IMR-90 (cell line): ENCODE measurements around the gene GNB1L. TPM values are rescaled to one million over a fixed set of nuclear protein-coding genes. Genes with fewer than 3 reads are reported as not detected.

ENCODE experiments used
- ATAC-seq: fragments of 200-7000 bp; cut with Tn5 transposase; 2 replicates; pipeline ENCODE4 v1.9.1; 2020; ENCODE audit warnings: low read depth, mild to moderate bottlenecking, moderate library complexity
- BruUV-seq: library from RNA; stranded (reverse); fragments of 400-500 nt; replicated peaks from 2 replicates; lab custom pipeline; 2021; lab: Mats Ljungman, UMichigan
- CTCF ChIA-PET: fragments of 300-600 bp; formaldehyde crosslinking; extraction: SDS; loops from one replicate; lab custom pipeline; 2021; ENCODE audit warnings: antibody characterized with exemption; lab: Yijun Ruan, JAX
- POLR2A ChIA-PET: fragments of 300-600 bp; sonication (Branson Sonifier 250); formaldehyde crosslinking; loops from one replicate; lab custom pipeline; 2022; ENCODE audit warnings: antibody characterized with exemption; ENCODE audit not compliant: unreplicated experiment; lab: Charles Lee
- DNase-seq: peaks from one replicate; pipeline ENCODE4 v3.0.0; 2013
- H2AFZ ChIP-seq: replicated peaks from 2 replicates; pipeline ENCODE3; 2013; ENCODE audit warnings: low read length, mild to moderate bottlenecking; ENCODE audit not compliant: poor library complexity
- H2AK5ac ChIP-seq: 2 replicates; pipeline ENCODE4 v1.6.1; 2013; ENCODE audit warnings: low read depth, low read length, inconsistent platforms
- H2AK9ac ChIP-seq: replicated peaks from 2 replicates; pipeline ENCODE3; 2013; ENCODE audit warnings: mild to moderate bottlenecking, low read depth, low read length, moderate library complexity; ENCODE audit not compliant: poor library complexity
- H2BK120ac ChIP-seq: 2 replicates; pipeline ENCODE4 v1.6.1; 2013; ENCODE audit warnings: low read depth, low read length, inconsistent platforms
- H2BK15ac ChIP-seq: 3 replicates; pipeline ENCODE4 v1.6.1; 2013; ENCODE audit warnings: low read depth, low read length, inconsistent platforms
- H2BK20ac ChIP-seq: 2 replicates; pipeline ENCODE4 v1.6.1; 2013; ENCODE audit warnings: low read depth, mild to moderate bottlenecking, inconsistent platforms, low read length, moderate library complexity
- H2BK5ac ChIP-seq: 2 replicates; pipeline ENCODE4 v1.6.1; 2013; ENCODE audit warnings: mild to moderate bottlenecking, low read depth, low read length, inconsistent platforms; ENCODE audit not compliant: poor library complexity, severe bottlenecking
- H3K14ac ChIP-seq: replicated peaks from 2 replicates; pipeline ENCODE4 v1.6.1; 2013; ENCODE audit warnings: low read depth, low read length, inconsistent platforms
- H3K18ac ChIP-seq: 2 replicates; pipeline ENCODE4 v1.6.1; 2013; ENCODE audit warnings: low read depth, low read length, control low read depth
- H3K23ac ChIP-seq: 2 replicates; pipeline ENCODE4 v1.6.1; 2013; ENCODE audit warnings: low read depth, low read length, inconsistent platforms
- H3K27ac ChIP-seq: 2 replicates; pipeline ENCODE4 v1.5.1; 2013; ENCODE audit warnings: mild to moderate bottlenecking, control low read depth, low read length; ENCODE audit not compliant: insufficient read depth
- H3K27me3 ChIP-seq: 2 replicates; pipeline ENCODE4 v1.6.1; 2013; ENCODE audit warnings: low read length; ENCODE audit not compliant: control insufficient read depth, insufficient read depth
- H3K36me3 ChIP-seq: 2 replicates; pipeline ENCODE4 v1.6.1; 2013; ENCODE audit warnings: low read length, mixed read lengths; ENCODE audit not compliant: control insufficient read depth, insufficient read depth
- H3K4ac ChIP-seq: 2 replicates; pipeline ENCODE4 v1.6.1; 2013; ENCODE audit warnings: low read depth, low read length, inconsistent platforms
- H3K4me1 ChIP-seq: 2 replicates; pipeline ENCODE4 v1.6.1; 2013; ENCODE audit warnings: low read length, mixed read lengths; ENCODE audit not compliant: control insufficient read depth, insufficient read depth
- H3K4me2 ChIP-seq: 2 replicates; pipeline ENCODE4 v1.6.1; 2013; ENCODE audit warnings: low read depth, mild to moderate bottlenecking, control low read depth, low read length, moderate library complexity
- H3K4me3 ChIP-seq: 2 replicates; pipeline ENCODE4 v1.5.1; 2013; ENCODE audit warnings: low read depth, mild to moderate bottlenecking, control low read depth, low read length, moderate library complexity; ENCODE audit not compliant: insufficient read depth
- H3K56ac ChIP-seq: 2 replicates; pipeline ENCODE4 v1.6.1; 2013; ENCODE audit warnings: low read length, inconsistent platforms; ENCODE audit not compliant: insufficient read depth; ENCODE audit errors: extremely low read depth
- H3K79me1 ChIP-seq, 2 experiments: 2 replicates each; pipeline ENCODE4 v1.6.1; 2013; ENCODE audit warnings: low read length in 2 of 2, inconsistent platforms in 1 of 2, low read depth in 1 of 2
- H3K9ac ChIP-seq: 2 replicates; pipeline ENCODE4 v1.6.1; 2013; ENCODE audit warnings: low read depth, low read length, control low read depth
- H3K9me1 ChIP-seq: 2 replicates; pipeline ENCODE4 v1.6.1; 2013; ENCODE audit warnings: low read length, inconsistent platforms; ENCODE audit not compliant: insufficient read depth
- H3K9me3 ChIP-seq: 2 replicates; pipeline ENCODE4 v1.6.1; 2013; ENCODE audit warnings: low read length; ENCODE audit not compliant: control insufficient read depth, insufficient read depth
- H4K20me1 ChIP-seq: 2 replicates; pipeline ENCODE4 v1.6.1; 2013; ENCODE audit warnings: low read length, inconsistent platforms; ENCODE audit not compliant: insufficient read depth
- H4K5ac ChIP-seq: 2 replicates; pipeline ENCODE4 v1.6.1; 2013; ENCODE audit warnings: mild to moderate bottlenecking, low read depth, low read length, control low read depth
- H4K8ac ChIP-seq, 2 experiments: 2 replicates each; pipeline ENCODE4 v1.6.1; 2013; ENCODE audit warnings: low read depth in 2 of 2, low read length in 2 of 2, control low read depth in 1 of 2, inconsistent platforms in 1 of 2
- H4K91ac ChIP-seq: 2 replicates; pipeline ENCODE4 v1.6.1; 2013; ENCODE audit warnings: low read depth, low read length, inconsistent platforms; ENCODE audit not compliant: insufficient read depth
- ELK1 ChIP-seq: fragments of 150-350 bp; IDR thresholded peaks from 2 replicates; pipeline ENCODE4 v1.6.1; 2016; ENCODE audit warnings: low read depth, mild to moderate bottlenecking, low read length, moderate library complexity, borderline replicate concordance
- RAD21 ChIP-seq: IDR thresholded peaks from 2 replicates; pipeline ENCODE4 v1.6.1; 2012; ENCODE audit warnings: low read length, improper control_type of control experiment
- SMC3 ChIP-seq: fragments of 150-350 bp; IDR thresholded peaks from 2 replicates; pipeline ENCODE4 v1.6.1; 2016; ENCODE audit warnings: low read depth, mild to moderate bottlenecking, antibody characterized with exemption, low read length, moderate library complexity
- WGBS, 2 experiments: methylation state at CpG; one replicate each; pipeline versions ENCODE4 v1.1.5 to v1.1.7; 2013; ENCODE audit warnings: missing lambda C conversion rate in 2 of 2; ENCODE audit not compliant: insufficient read length in 1 of 2; ENCODE audit errors: extremely low coverage in 2 of 2; 5-methylcytosine and 5-hydroxymethylcytosine counted together
- dilution Hi-C: fragments of 300-500 bp; cut with HindIII; formaldehyde crosslinking; loops from one replicate; pipeline ENCODE4 v1.14.3; 2018; ENCODE audit warnings: low sequenced_read_pairs; ENCODE audit not compliant: unreplicated experiment
- in situ Hi-C: fragments of 300-500 bp; cut with MboI; formaldehyde crosslinking; loops from 3 replicates; pipeline ENCODE4 v1.14.3; 2019; ENCODE audit warnings: low sequenced_read_pairs, inconsistent platforms, mixed read lengths
- intact Hi-C: fragments of 100-400 bp; cut with micrococcal nuclease; formaldehyde crosslinking; loops from 2 replicates; pipeline ENCODE4 v1.10.0; 2022
- polyA plus RNA-seq, 3 experiments: library from polyadenylated mRNA; depleted of rRNA; stranded (reverse); fragments of >200 nt; gene quantifications; 2 replicates each; pipeline ENCODE4 v1.2.3, GENCODE V29; 2012; ENCODE audit warnings: low replicate concordance in 1 of 3
- total RNA-seq: library from RNA; depleted of rRNA; stranded (reverse); fragments of >200 nt; gene quantifications from 2 replicates; pipeline ENCODE4 v1.2.3, GENCODE V29; 2012
- TF ChIP-seq, protein P1 (sequence below): conservative IDR thresholded peaks from 2 replicates; pipeline ENCODE4 v1.5.1; 2012; ENCODE audit warnings: mild to moderate bottlenecking, low read depth, low read length, improper control_type of control experiment

The GNB1L gene
- total and polyA plus RNA-seq, 2 of the 4 experiments (the other 2 are of a cell fraction), result 2.5 to 4.4 TPM

DNA sequence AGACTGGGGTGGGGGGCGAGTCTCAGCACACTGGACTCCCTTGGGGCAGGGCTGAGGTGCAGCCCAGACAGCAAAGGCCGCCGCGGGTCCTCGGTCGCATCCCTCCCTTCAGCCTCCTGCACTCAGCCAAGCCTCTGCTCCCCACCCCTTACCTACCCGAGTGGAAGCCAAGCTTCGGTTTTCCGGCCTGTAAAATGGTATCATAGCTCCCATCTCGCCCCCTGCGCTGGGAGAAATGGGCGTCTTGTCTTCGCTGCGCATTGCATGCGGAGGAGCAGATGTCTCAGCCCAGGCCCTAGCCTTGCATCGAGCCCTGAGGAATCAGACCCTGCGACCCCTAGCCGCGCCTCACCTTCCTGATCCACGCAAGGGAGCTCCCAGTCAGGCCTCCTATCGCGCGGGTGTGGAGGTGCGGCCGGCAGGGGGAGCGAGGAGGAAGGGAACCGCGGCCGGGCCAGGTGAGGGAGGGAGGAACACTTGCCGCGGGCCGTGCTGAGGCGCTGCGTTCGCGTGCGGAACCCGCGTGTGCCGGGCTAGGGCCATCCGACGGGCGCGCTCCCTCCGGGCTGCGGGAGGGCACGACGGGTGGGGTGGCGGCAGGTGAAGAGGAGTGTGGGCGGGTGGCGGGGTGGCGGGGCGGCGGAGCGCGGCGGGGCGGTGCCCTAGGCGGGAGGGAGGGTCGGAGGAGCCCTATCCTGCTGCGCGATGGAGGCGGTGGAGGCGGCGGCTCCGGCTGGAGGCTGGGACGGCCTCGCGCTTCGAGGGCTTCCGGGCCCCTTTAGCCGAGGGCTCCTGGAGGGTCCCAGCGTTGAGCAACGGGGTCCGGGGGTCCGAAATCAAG is 98.2 kb downstream of the GNB1L start:
- peaks cover 89% of the 10 kb centered on the region for H3K27me3 ChIP-seq
- H2BK15ac ChIP-seq, result no peak overlapping the region
- no peak overlapping the region for H3K14ac ChIP-seq
- H2AK5ac ChIP-seq, result no peak overlapping the region
- intact Hi-C loops, result no loop called here
- no peak overlapping the region for H3K18ac ChIP-seq
- no peak overlapping the region for H3K4me2 ChIP-seq
- no peaks in the 10 kb centered on the region for H3K79me1 ChIP-seq
- no peak overlapping the region for H3K23ac ChIP-seq
- dilution Hi-C loops, result no loop called here
- in situ Hi-C loops, result no loop called here
- H3K56ac ChIP-seq, result no peak overlapping the region
- H3K4me3 ChIP-seq, result no peak overlapping the region
- H3K4ac ChIP-seq, result no peak overlapping the region
- H3K27ac ChIP-seq, result no peak overlapping the region
- DNase-seq (no peak), ATAC-seq (no peak)
- peak overlapping the region; percentile 49 for H2AFZ ChIP-seq
- WGBS, 2 experiments, result 11% methylated on average over 28 of the region's 76 CpGs; no CpG with 5 or more reads in 1 of the 2 experiments
- H3K9me3 ChIP-seq, result no peaks in the 10 kb centered on the region
- no peak overlapping the region for H2BK20ac ChIP-seq
- H2BK120ac ChIP-seq, result no peak overlapping the region
- TF ChIP-seq, protein P1, sequence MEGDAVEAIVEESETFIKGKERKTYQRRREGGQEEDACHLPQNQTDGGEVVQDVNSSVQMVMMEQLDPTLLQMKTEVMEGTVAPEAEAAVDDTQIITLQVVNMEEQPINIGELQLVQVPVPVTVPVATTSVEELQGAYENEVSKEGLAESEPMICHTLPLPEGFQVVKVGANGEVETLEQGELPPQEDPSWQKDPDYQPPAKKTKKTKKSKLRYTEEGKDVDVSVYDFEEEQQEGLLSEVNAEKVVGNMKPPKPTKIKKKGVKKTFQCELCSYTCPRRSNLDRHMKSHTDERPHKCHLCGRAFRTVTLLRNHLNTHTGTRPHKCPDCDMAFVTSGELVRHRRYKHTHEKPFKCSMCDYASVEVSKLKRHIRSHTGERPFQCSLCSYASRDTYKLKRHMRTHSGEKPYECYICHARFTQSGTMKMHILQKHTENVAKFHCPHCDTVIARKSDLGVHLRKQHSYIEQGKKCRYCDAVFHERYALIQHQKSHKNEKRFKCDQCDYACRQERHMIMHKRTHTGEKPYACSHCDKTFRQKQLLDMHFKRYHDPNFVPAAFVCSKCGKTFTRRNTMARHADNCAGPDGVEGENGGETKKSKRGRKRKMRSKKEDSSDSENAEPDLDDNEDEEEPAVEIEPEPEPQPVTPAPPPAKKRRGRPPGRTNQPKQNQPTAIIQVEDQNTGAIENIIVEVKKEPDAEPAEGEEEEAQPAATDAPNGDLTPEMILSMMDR, result peak; percentile 37
- TF ChIP-seq ELK1, result no peak
- TF ChIP-seq RAD21, result peak; percentile 37; the same call in 1 of the 2 replicates
- 0 out of 2 replicates have a peak, but pooled peaks have one; percentile 2 for TF ChIP-seq SMC3
- H3K4me1 ChIP-seq, result peaks cover 6% of the 10 kb centered on the region; the same call in 1 of the 2 replicates
- H3K9me1 ChIP-seq, result peaks cover 5% of the 10 kb centered on the region
- H2BK5ac ChIP-seq, result no peak overlapping the region
- peak overlapping the region; percentile 24 for H2AK9ac ChIP-seq
- no TSS peak for BruUV-seq
- ChIA-PET CTCF (interaction anchor here (1.0 kb wide), 1 partner anchor 26 kb away, joined by 3 read pairs; no protein-coding TSS in a partner anchor), POLR2A (no interaction called here)
- H4K8ac ChIP-seq, result no peak overlapping the region
- no peak overlapping the region for H3K9ac ChIP-seq
- no peak overlapping the region for H4K5ac ChIP-seq
- H4K20me1 ChIP-seq, result peaks cover 6% of the 10 kb centered on the region; the same call in 1 of the 2 replicates
- H3K36me3 ChIP-seq, result no peaks in the 10 kb centered on the region
- H4K91ac ChIP-seq, result no peak overlapping the region
